Erythroblast (primary cell): ENCODE measurements around the gene VWC2L.

Experiments
- GATA1 ChIP-seq: IDR thresholded peaks from 2 replicates; pipeline ENCODE4 v1.6.1; 2011; ENCODE audit warnings: low read depth, mild to moderate bottlenecking, control low read depth, low read length, moderate library complexity
- POLR2A ChIP-seq: IDR thresholded peaks from 2 replicates; pipeline ENCODE4 v1.6.1; 2011; ENCODE audit warnings: mild to moderate bottlenecking, low read length

DNA sequence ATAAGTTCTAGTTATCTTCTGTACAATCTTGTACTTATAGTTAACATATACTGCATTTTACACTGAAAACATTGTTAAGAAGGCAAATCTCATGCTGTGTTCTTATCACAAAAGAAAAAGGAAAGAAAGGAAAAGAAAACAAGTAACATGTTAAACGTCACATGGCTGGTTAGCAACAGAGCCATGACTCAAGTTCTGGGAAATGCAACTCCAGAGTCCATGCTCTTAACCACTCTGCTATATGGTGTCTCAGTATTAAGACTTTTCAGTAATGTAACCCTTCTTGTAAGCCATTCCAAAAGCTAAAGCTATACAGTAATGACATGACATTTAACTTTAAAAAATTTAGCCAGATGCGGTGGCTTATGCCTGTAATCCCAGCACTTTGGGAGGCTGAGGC is 217.2 kb downstream of the VWC2L start:
- TF ChIP-seq POLR2A (no peak), GATA1 (no peak)
